GM10248 (cell line): ENCODE results near the gene MED27.

ENCODE experiments used
- CTCF ChIA-PET: fragments of 300-600 bp; sonication (Branson Sonifier 250); formaldehyde crosslinking; extraction: SDS; loops from one replicate; lab custom pipeline; 2021; ENCODE audit warnings: antibody characterized with exemption; lab: Yijun Ruan, JAX
- POLR2A ChIA-PET: fragments of 350-650 bp; sonication (Branson Sonifier 250); formaldehyde crosslinking; extraction: SDS; loops from one replicate; lab custom pipeline; 2020; ENCODE audit warnings: antibody characterized with exemption; lab: Yijun Ruan, JAX
- DNase-seq: peaks from one replicate; pipeline ENCODE4 v3.0.0; 2012; ENCODE audit errors: extremely low spot score
- TF ChIP-seq, protein P1 (sequence below): IDR thresholded peaks from 2 replicates; pipeline ENCODE4 v1.5.1; 2012; ENCODE audit warnings: mild to moderate bottlenecking, low read depth; ENCODE audit errors: extremely low read depth, missing control alignments, control extremely low read depth

MED27 gene

DNA sequence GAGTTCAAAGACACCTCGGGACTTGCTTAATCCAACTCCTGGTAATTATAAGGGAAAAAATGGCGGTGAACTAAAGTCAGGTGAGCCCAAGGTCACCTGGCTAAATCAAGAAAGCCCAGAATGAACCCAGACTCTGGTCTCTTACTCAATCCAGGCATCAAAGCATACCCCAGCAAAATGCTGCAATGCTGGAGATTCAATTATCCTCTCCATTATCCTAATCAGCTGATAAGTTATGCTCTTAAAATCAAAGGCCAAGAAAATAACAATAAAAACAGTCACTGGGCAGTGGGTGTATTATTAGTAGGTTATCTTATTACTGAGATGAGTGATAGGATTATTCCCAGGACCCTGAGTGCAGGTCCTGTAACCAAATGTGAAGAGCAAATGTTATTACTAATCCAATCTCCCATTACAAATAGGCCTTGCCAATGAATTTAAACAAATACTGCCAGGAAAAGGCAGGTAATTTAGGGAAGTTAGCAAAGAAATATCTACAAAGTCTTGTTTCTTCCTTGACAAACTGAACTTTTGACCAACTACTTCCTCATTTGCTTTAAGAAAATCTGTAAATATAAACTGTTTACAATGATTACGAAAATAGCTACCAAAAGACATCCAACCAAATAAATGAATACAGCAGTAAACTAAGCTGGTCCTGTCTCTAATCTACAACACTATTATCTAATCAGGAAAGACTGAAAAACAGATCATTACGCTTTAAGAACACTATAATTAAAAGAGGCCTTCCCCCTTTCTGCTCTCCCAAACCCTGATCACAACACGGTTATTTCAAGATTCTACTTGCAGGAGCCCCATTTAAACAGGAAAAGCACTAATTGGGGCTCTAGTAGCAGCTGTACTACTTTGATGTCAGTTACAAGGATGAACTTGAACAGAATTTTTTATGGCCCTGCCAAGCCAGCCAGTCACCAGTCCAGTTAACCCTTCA is 103.2 kb downstream of the MED27 start:
- TF ChIP-seq, protein P1, sequence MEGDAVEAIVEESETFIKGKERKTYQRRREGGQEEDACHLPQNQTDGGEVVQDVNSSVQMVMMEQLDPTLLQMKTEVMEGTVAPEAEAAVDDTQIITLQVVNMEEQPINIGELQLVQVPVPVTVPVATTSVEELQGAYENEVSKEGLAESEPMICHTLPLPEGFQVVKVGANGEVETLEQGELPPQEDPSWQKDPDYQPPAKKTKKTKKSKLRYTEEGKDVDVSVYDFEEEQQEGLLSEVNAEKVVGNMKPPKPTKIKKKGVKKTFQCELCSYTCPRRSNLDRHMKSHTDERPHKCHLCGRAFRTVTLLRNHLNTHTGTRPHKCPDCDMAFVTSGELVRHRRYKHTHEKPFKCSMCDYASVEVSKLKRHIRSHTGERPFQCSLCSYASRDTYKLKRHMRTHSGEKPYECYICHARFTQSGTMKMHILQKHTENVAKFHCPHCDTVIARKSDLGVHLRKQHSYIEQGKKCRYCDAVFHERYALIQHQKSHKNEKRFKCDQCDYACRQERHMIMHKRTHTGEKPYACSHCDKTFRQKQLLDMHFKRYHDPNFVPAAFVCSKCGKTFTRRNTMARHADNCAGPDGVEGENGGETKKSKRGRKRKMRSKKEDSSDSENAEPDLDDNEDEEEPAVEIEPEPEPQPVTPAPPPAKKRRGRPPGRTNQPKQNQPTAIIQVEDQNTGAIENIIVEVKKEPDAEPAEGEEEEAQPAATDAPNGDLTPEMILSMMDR: no peak
- DNase-seq: no peak
- POLR2A ChIA-PET: no interaction called here
- CTCF ChIA-PET: no interaction called here

DNA sequence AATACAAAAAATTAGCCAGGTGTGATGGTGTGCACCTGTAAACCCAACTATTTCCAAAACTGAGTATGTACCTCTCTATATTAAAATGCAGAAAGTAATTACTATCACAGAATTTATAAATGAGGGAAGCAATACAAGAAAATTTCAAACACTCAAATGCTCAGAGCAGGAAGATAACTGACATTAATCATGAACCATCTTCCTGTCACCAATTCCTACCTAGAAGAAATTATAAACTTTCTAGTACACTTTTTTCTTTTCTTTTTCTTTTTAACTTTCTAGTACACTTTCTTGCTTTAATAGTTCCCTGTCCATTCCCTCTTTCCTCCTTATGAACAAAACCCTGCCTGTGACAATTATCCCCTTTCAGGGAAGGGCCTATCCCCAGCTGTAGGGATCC is 106.8 kb downstream of the MED27 start:
- POLR2A ChIA-PET: no interaction called here
- CTCF ChIA-PET: no interaction called here

DNA sequence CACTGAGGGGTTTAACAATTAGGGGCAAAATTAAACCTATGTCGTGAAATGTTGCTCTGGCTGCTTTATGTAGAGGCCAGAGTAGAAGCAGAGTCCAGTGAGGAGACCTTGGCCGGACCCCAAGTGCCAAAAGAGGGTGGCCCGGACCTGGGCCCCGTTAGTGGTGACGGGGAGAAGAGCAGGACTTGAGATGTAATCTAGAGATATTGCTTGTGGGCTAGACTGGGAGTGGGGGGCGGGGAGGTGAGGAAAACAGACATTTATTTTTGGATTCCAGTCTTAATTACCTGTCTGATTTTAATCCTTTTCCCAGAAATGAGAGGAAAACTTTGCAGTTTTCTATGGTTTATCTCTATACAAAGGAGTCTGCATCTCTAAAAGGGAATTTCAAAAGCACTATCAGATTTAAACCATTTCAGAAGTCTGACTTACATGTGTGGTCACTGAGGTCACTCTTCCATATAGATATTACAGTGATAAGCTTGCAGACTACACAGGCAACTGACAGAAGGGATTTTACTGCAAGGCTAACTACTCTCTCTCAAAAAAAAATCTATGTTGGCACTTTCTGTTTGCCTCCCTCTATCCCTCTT is 108.1 kb downstream of the MED27 start:
- POLR2A ChIA-PET: no interaction called here
- CTCF ChIA-PET: no interaction called here
- DNase-seq: no peak
- TF ChIP-seq, protein P1: no peak

More for the DNA sequence above, 106.8 kb downstream of the MED27 start:
- DNase-seq: no peak
- TF ChIP-seq, protein P1: no peak

GRCh38 chr9:131969469-131969989 is 110.1 kb downstream of the MED27 start:
- DNase-seq: no peak
- ChIA-PET CTCF (interaction anchor here (1.0 kb wide), 1 partner anchor 19 kb away, joined by 3 read pairs; no protein-coding TSS in a partner anchor), POLR2A (interaction anchor here (0.5 kb wide), 1 partner anchor 881 kb away, joined by 4 read pairs; no protein-coding TSS in a partner anchor)
- TF ChIP-seq, protein P1: no peak

GRCh38 chr9:131968632-131969031 is 111.0 kb downstream of the MED27 start:
- CTCF ChIA-PET: interaction anchor here (1.3 to 2.2 kb wide), 2 partner anchors 16 to 300 kb away, joined by 3 to 5 read pairs; no protein-coding TSS in a partner anchor
- TF ChIP-seq, protein P1: no peak
- POLR2A ChIA-PET: no interaction called here
- no peak for DNase-seq

GRCh38 chr9:131965841-131966240 is 113.8 kb downstream of the MED27 start:
- no peak for DNase-seq
- POLR2A ChIA-PET: no interaction called here
- CTCF ChIA-PET: no interaction called here
- TF ChIP-seq, protein P1: no peak
